Measurements from ENCODE around the gene GJB4.
"Not testable (repeated sequence)": the region's sequence is repeated elsewhere in the genome, so short reads cannot be mapped to it uniquely, and the experiment has no call there.

GJB4 gene

GRCh38 chr1:34721646-34722355, 37.7 kb upstream of the GJB4 start:
- no peak for TF ChIP-seq CTCF (conservative IDR thresholded peaks at IDR 0.05; ENCODE audit: low read depth, low read length)
- H3K4me3 ChIP-seq (IDR thresholded peaks at IDR 0.05; ENCODE audit: insufficient read depth, low read depth, low read length), result no peak overlapping the region
- no peak overlapping the region for H3K27ac ChIP-seq
- no peaks in the 10 kb centered on the region for H4K20me1 ChIP-seq (ENCODE audit: insufficient read depth)
- no peaks in the 10 kb centered on the region for H3K36me3 ChIP-seq (ENCODE audit: insufficient read depth)
- no peak overlapping the region for H2AFZ ChIP-seq (ENCODE audit: low read depth)
- no peaks in the 10 kb centered on the region for H3K27me3 ChIP-seq (ENCODE audit: insufficient read depth, low read depth)
- H3K4me2 ChIP-seq, result no peak overlapping the region
- no peak overlapping the region for H3K9ac ChIP-seq
- H3K79me2 ChIP-seq (ENCODE audit: insufficient read depth, low read depth), result no peaks in the 10 kb centered on the region
- H3K4me1 ChIP-seq (ENCODE audit: low read depth, poor library complexity, severe bottlenecking), result no peaks in the 10 kb centered on the region

GRCh38 chr1:34726861-34727260, 32.7 kb upstream of the GJB4 start:
- H3K4me2 ChIP-seq, result no peak overlapping the region
- no peak for TF ChIP-seq CTCF (conservative IDR thresholded peaks at IDR 0.05; ENCODE audit: low read depth, low read length)
- H3K27ac ChIP-seq, result no peak overlapping the region
- H3K4me1 ChIP-seq (ENCODE audit: low read depth, poor library complexity, severe bottlenecking), result no peaks in the 10 kb centered on the region
- H2AFZ ChIP-seq (ENCODE audit: low read depth), result no peak overlapping the region
- no peak overlapping the region for H3K9ac ChIP-seq
- no peaks in the 10 kb centered on the region for H3K27me3 ChIP-seq (ENCODE audit: insufficient read depth, low read depth)
- no peaks in the 10 kb centered on the region for H4K20me1 ChIP-seq (ENCODE audit: insufficient read depth)
- no peaks in the 10 kb centered on the region for H3K36me3 ChIP-seq (ENCODE audit: insufficient read depth)
- no peaks in the 10 kb centered on the region for H3K79me2 ChIP-seq (ENCODE audit: insufficient read depth, low read depth)
- H3K4me3 ChIP-seq (IDR thresholded peaks at IDR 0.05; ENCODE audit: insufficient read depth, low read depth, low read length), result no peak overlapping the region

GRCh38 chr1:34730485-34730884, 29.1 kb upstream of the GJB4 start:
- no peak for TF ChIP-seq CTCF (conservative IDR thresholded peaks at IDR 0.05; ENCODE audit: low read depth, low read length)
- no peaks in the 10 kb centered on the region for H3K27me3 ChIP-seq (ENCODE audit: insufficient read depth, low read depth)
- H3K4me3 ChIP-seq (IDR thresholded peaks at IDR 0.05; ENCODE audit: insufficient read depth, low read depth, low read length), result no peak overlapping the region
- H3K36me3 ChIP-seq (ENCODE audit: insufficient read depth), result no peaks in the 10 kb centered on the region
- H3K4me2 ChIP-seq, result no peak overlapping the region
- H2AFZ ChIP-seq (ENCODE audit: low read depth), result no peak overlapping the region
- no peaks in the 10 kb centered on the region for H3K4me1 ChIP-seq (ENCODE audit: low read depth, poor library complexity, severe bottlenecking)
- H3K79me2 ChIP-seq (ENCODE audit: insufficient read depth, low read depth), result no peaks in the 10 kb centered on the region
- no peaks in the 10 kb centered on the region for H4K20me1 ChIP-seq (ENCODE audit: insufficient read depth)
- no peak overlapping the region for H3K27ac ChIP-seq
- H3K9ac ChIP-seq, result no peak overlapping the region

- not testable (repeated sequence) for H3K79me2 ChIP-seq (ENCODE audit: insufficient read depth, low read depth); H3K27ac ChIP-seq; H3K9ac ChIP-seq; H3K36me3 ChIP-seq (ENCODE audit: insufficient read depth); H3K4me2 ChIP-seq; H3K27me3 ChIP-seq (ENCODE audit: insufficient read depth, low read depth); H2AFZ ChIP-seq (ENCODE audit: low read depth); H3K4me1 ChIP-seq (ENCODE audit: low read depth, poor library complexity, severe bottlenecking); H3K4me3 ChIP-seq (IDR thresholded peaks at IDR 0.05; ENCODE audit: insufficient read depth, low read depth, low read length); H4K20me1 ChIP-seq (ENCODE audit: insufficient read depth)
These were observed 26.7 kb upstream of the GJB4 start for GRCh38 chr1:34732831-34733230.

GRCh38 chr1:34736692-34737091, 22.8 kb upstream of the GJB4 start:
- Histone ChIP-seq H3K4me1 (ENCODE audit: low read depth, poor library complexity, severe bottlenecking) (no peaks in the 10 kb centered on the region), H3K27me3 (ENCODE audit: insufficient read depth, low read depth) (no peaks in the 10 kb centered on the region), H3K36me3 (ENCODE audit: insufficient read depth) (no peaks in the 10 kb centered on the region), H4K20me1 (ENCODE audit: insufficient read depth) (no peaks in the 10 kb centered on the region), H3K9ac (no peak overlapping the region), H3K27ac (no peak overlapping the region), H2AFZ (ENCODE audit: low read depth) (no peak overlapping the region), H3K4me2 (no peak overlapping the region), H3K79me2 (ENCODE audit: insufficient read depth, low read depth) (no peaks in the 10 kb centered on the region), H3K4me3 (IDR thresholded peaks at IDR 0.05; ENCODE audit: insufficient read depth, low read depth, low read length) (no peak overlapping the region)
- TF ChIP-seq CTCF (conservative IDR thresholded peaks at IDR 0.05; ENCODE audit: low read depth, low read length), result no peak

GRCh38 chr1:34737236-34737635, 22.3 kb upstream of the GJB4 start:
- not testable (repeated sequence) for H3K36me3 ChIP-seq (ENCODE audit: insufficient read depth); H3K27me3 ChIP-seq (ENCODE audit: insufficient read depth, low read depth); H2AFZ ChIP-seq (ENCODE audit: low read depth)

More at GRCh38 chr1:34737236-34737635, 22.3 kb upstream of the GJB4 start:
- H3K4me2 ChIP-seq; H3K27ac ChIP-seq; H3K79me2 ChIP-seq (ENCODE audit: insufficient read depth, low read depth); H4K20me1 ChIP-seq (ENCODE audit: insufficient read depth); H3K4me3 ChIP-seq (IDR thresholded peaks at IDR 0.05; ENCODE audit: insufficient read depth, low read depth, low read length); H3K4me1 ChIP-seq (ENCODE audit: low read depth, poor library complexity, severe bottlenecking); H3K9ac ChIP-seq: not testable (repeated sequence)

Data from KMS-11 (cell line).